K562 (cell line): ENCODE results near the gene RBM7. TPM values are rescaled to one million over a fixed set of nuclear protein-coding genes. Genes with fewer than 3 reads are reported as not detected.

Experiments
- AFF4 ChIP-seq: sonication (generic); formaldehyde crosslinking; IDR thresholded peaks from 2 replicates; pipeline ENCODE4 v1.8.0; 2023; ENCODE audit warnings: mild to moderate bottlenecking, missing genetic modification reagents
- EGR1 ChIP-seq: fragments of 450-650 bp; conservative IDR thresholded peaks from 2 replicates; pipeline ENCODE4 v1.6.1; 2017; ENCODE audit warnings: mild to moderate bottlenecking
- EP300 ChIP-seq: IDR thresholded peaks from 2 replicates; pipeline ENCODE4 v1.6.1; 2012; ENCODE audit warnings: low read length, improper control_type of control experiment
- FOSL1 ChIP-seq: fragments of 200-800 bp; sonication (Bioruptor generic); conservative IDR thresholded peaks from 2 replicates; pipeline ENCODE4 v1.6.1; 2016; ENCODE audit warnings: missing genetic modification characterization, missing compliant biosample characterization
- FOXK2 ChIP-seq, 2 experiments: fragments of 450-650 bp; IDR thresholded peaks in 1 of 2; conservative IDR thresholded peaks in 1 of 2; 2 replicates each; pipeline ENCODE4 v1.6.1; 2016; ENCODE audit warnings: low read depth in 2 of 2, mild to moderate bottlenecking in 1 of 2
- GABPB1 ChIP-seq: sonication (generic); formaldehyde crosslinking; IDR thresholded peaks from 2 replicates; pipeline ENCODE4 v1.8.0; 2022; ENCODE audit warnings: mild to moderate bottlenecking, missing genetic modification reagents
- HCFC1 ChIP-seq: IDR thresholded peaks from 2 replicates; pipeline ENCODE4 v1.6.1; 2012; ENCODE audit warnings: low read depth, low read length, improper control_type of control experiment
- HMGN3 ChIP-seq: IDR thresholded peaks from 2 replicates; pipeline ENCODE4 v1.6.1; 2011; ENCODE audit warnings: borderline replicate concordance, low read depth, mild to moderate bottlenecking, mixed read lengths, low read length; ENCODE audit not compliant: insufficient read length; ENCODE audit errors: extremely low read depth
- JUND ChIP-seq, 2 experiments: IDR thresholded peaks; 2 replicates in 1 of 2; 3 replicates in 1 of 2; pipeline ENCODE4 v1.6.1; 2011; ENCODE audit warnings: borderline replicate concordance in 2 of 2, low read depth in 2 of 2, low read length in 2 of 2, improper control_type of control experiment in 1 of 2, missing biosample characterization in 1 of 2, missing genetic modification characterization in 1 of 2, missing genetic modification reagents in 1 of 2
- MAZ ChIP-seq, 2 experiments: fragments of 450-650 bp in 1 of 2; sonication (generic) in 1 of 2; formaldehyde crosslinking; IDR thresholded peaks in 1 of 2; conservative IDR thresholded peaks in 1 of 2; 2 replicates each; pipeline versions ENCODE4 v1.4.0 to v1.5.0; 2020; ENCODE audit warnings: mild to moderate bottlenecking in 1 of 2, missing genetic modification reagents in 1 of 2
- MLLT1 ChIP-seq, 2 experiments: fragments of 450-650 bp; IDR thresholded peaks; 2 replicates each; pipeline ENCODE4 v1.6.1; 2016
- NFE2 ChIP-seq: IDR thresholded peaks from 2 replicates; pipeline ENCODE4 v1.6.1; 2014; ENCODE audit warnings: antibody characterized with exemption, low read depth
- SIN3A ChIP-seq, 2 experiments: fragments of 150-350 bp in 1 of 2; IDR thresholded peaks; 2 replicates each; pipeline ENCODE4 v1.6.1; 2011 to 2016; ENCODE audit warnings: borderline replicate concordance in 2 of 2, low read depth in 2 of 2, low read length in 2 of 2, mild to moderate bottlenecking in 2 of 2, moderate library complexity in 2 of 2; ENCODE audit not compliant: control insufficient read depth in 1 of 2
- SIN3B ChIP-seq: fragments of 450-650 bp; IDR thresholded peaks from 2 replicates; pipeline ENCODE4 v1.6.1; 2017; ENCODE audit warnings: low read depth, mild to moderate bottlenecking, moderate library complexity
- TCFL5 ChIP-seq: fragments of 250-450 bp; sonication (Bioruptor Pico); conservative IDR thresholded peaks from 2 replicates; pipeline ENCODE4 v1.6.1; 2021; ENCODE audit warnings: mild to moderate bottlenecking, moderate library complexity, matching md5 sums
- ZNF431 ChIP-seq: sonication (generic); formaldehyde crosslinking; IDR thresholded peaks from 2 replicates; pipeline ENCODE4 v1.8.0; 2022; ENCODE audit warnings: mild to moderate bottlenecking, missing genetic modification reagents
- ZNF584 ChIP-seq: fragments of 200-800 bp; sonication (Bioruptor generic); IDR thresholded peaks from 2 replicates; pipeline ENCODE4 v1.6.1; 2016; ENCODE audit warnings: low read depth, mild to moderate bottlenecking, missing genetic modification characterization, missing compliant biosample characterization
- ZNF639 ChIP-seq, 2 experiments: fragments of 200-800 bp in 1 of 2; sonication (Bioruptor generic) in 1 of 2; sonication (generic) in 1 of 2; formaldehyde crosslinking in 1 of 2; IDR thresholded peaks in 1 of 2; conservative IDR thresholded peaks in 1 of 2; 2 replicates each; pipeline versions ENCODE4 v1.5.0 to v1.6.1; 2016 to 2020; ENCODE audit warnings: missing compliant biosample characterization in 1 of 2, missing genetic modification characterization in 1 of 2, missing genetic modification reagents in 1 of 2
- polyA plus RNA-seq, 8 experiments: library from polyadenylated mRNA; depleted of rRNA in 4 of 8; stranded (reverse) in 5 of 8; unstranded in 3 of 8; fragments of >200 nt; fragmentation: Nextera tagmentation in 2 of 8; fragmentation: Illumina TruSeq in 1 of 8; extraction: Ambion mirVana in 2 of 8; extraction: Trizol in 1 of 8; gene quantifications; 2 replicates each; pipeline versions ENCODE4 v1.2.1 to v1.2.3, GENCODE V29; 2011 to 2014; ENCODE audit warnings: inconsistent platforms in 1 of 8, missing spikeins in 1 of 8
- total RNA-seq, 7 experiments: library from RNA; depleted of rRNA in 6 of 7; stranded (reverse); fragments of >200 nt in 6 of 7; fragmentation: Illumina TruSeq in 2 of 7; extraction: Trizol in 2 of 7; gene quantifications; 2 replicates each; pipeline versions ENCODE4 v1.2.1 to v1.2.3, GENCODE V29; 2011 to 2021; ENCODE audit warnings: low replicate concordance in 1 of 7

The RBM7 gene
- total and polyA plus RNA-seq, 9 of the 15 experiments (the other 6 are each of a cell fraction or from before 2014, with no cell fraction given) = 26.0 to 76.8 (median 49.6) TPM

GRCh38 chr11:114439229-114440120, 39.0 kb downstream of the RBM7 start, which contains the start of gene REXO2 (continued):
- TF ChIP-seq FOXK2 (conservative IDR thresholded peaks at IDR 0.05 in 1 of 2, IDR thresholded peaks at IDR 0.05 in 1 of 2; ENCODE audit: low read depth in 2 of 2) (peak; percentile 93 to 95), EP300 (peak; percentile 37), MAZ (CRISPR knock-in tag; conservative IDR thresholded peaks at IDR 0.05 in 1 of 2, IDR thresholded peaks at IDR 0.05 in 1 of 2) (peak in 1 of 2 experiments; percentile 56; a peak in 3 of 4 replicates), MLLT1 (IDR thresholded peaks at IDR 0.05) (peak in 1 of 2 experiments; percentile 8; a peak in 1 of 4 replicates), GABPB1 (CRISPR knock-in tag) (peak; percentile 79), TCFL5 (no peak), ZNF639 (CRISPR knock-in tag; conservative IDR thresholded peaks at IDR 0.05 in 1 of 2, IDR thresholded peaks at IDR 0.05 in 1 of 2) (peak in 1 of 2 experiments; percentile 48; a peak in 1 of 4 replicates), JUND (IDR thresholded peaks at IDR 0.05; ENCODE audit: borderline replicate concordance, low read depth, low read length) (peak; percentile 81), JUND (tag; IDR thresholded peaks at IDR 0.05; ENCODE audit: borderline replicate concordance, low read depth, low read length) (peak; percentile 68; the same call in 2 of the 3 replicates), NFE2 (peak; percentile 72), EGR1 (peak; percentile 44), ZNF431 (CRISPR knock-in tag) (0 out of 2 replicates have a peak, but pooled peaks have one; percentile 28), AFF4 (peak; percentile 46; the same call in 1 of the 2 replicates), HCFC1 (peak; percentile 99), HMGN3 (peak; percentile 67), ZNF584 (CRISPR knock-in tag) (0 out of 2 replicates have a peak, but pooled peaks have one; percentile 37), SIN3B (0 out of 2 replicates have a peak, but pooled peaks have one; percentile 15), SIN3A (IDR thresholded peaks at IDR 0.05; ENCODE audit: borderline replicate concordance in 2 of 2, control insufficient read depth in 1 of 2, low read depth in 2 of 2, low read length in 2 of 2) (peak; percentile 77 to 86; a peak in 1 of 4 replicates), FOSL1 (peak; percentile 59)
